GM18517 (cell line): ENCODE data around the gene ONECUT2.
A peak's percentile ranks its signal among the peaks of the same experiment; 100 is the strongest.
"Not testable (repeated sequence)": the region's sequence is repeated elsewhere in the genome, so short reads cannot be mapped to it uniquely, and the experiment has no call there.

Experiments
- ATAC-seq: cut with Tn5 transposase; IDR thresholded peaks from one replicate; pipeline ENCODE4 v1.9.1; 2021; ENCODE audit warnings: mild to moderate bottlenecking, moderate library complexity; ENCODE audit not compliant: unreplicated experiment

ONECUT2 gene

DNA sequence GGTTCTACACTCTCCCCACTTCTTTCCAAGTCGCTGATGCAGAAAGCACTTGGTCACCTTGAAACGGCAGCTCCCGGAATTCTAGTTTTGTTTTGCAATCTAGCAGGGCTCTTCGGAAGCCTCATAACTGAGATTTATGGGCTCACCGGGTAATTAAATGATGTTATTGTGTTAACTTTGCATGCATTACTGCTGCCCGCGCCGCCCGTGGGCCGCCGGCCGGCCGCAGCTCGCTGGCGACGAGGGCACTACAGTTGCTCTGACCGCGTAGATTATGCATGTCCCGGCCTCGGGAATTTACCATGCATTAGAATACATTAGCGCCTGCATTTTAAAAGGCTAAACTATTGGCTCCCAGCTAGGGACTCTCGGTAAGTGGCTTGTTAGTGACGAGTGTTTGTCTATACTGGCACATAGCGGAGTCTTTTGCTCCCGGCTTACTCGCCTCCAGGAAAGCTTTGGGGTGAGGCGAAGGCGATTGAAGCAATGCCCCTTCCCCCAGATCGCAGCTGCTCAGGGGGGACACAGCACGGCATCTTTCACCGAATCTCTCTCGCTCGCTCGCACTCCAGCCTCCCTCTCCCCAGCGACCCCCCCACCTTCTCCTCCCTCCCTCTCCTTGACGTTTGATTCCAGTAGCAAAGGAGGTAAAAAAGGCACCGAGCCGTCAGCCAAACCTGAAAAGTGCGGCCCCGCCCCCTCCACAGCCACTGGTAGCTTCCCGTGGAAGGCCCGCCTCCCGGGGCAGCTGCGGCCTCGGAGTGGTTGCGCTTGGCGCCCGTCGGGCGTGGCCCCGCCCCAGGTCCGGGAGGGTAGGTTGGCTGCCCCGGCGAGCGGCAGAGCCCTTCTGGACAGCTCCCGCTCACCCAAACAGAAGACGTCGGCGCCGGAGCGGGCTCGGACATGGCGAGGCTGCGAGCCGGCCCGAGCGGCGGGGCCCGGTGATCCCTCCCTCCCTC, at the start of gene ONECUT2:
TSS of gene ONECUT2 (plus strand) at position 839 of the 959 bp plus-strand sequence. CDS start 343 bp downstream, outside the sequence.
- peak; percentile 59 for ATAC-seq

DNA sequence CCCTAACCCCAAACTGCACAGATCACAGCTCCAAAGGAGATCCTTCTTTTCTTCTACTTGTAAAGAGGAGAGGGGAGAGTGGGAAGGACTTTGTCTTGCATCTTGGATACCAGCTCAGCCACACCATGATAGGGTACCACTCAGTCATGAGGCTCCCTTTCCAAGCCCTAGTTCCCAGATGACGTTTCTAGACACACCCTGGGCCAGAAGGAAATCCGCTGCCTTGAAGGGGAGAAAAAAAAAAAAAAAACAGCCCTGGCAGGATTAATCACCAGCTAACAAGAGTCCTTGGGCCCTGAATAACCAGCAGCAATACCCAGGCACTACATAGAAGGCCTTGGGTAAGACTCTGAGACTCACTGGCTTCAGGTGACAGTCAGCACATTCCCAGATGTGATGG, 45.9 kb upstream of the ONECUT2 start:
- no peak for ATAC-seq

DNA sequence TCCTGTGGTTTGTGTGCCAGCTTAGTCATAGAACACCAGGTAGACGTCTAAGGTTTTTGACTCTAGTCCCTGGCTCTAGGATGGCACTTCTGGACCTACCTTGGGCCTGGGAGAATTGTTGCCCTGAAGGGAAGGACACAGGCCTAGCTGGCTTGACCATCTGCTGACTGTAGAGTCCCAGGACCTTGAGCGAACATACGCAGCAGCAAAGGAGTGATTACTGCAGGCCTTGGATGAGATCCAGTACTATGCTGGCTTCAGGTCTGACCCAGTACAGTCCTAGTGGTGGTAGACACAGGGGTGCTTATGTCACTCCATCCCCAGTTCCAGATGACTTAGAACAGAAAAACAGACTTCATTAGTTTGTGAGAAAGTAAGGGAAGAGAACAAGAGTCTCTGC, 45.1 kb upstream of the ONECUT2 start:
- no peak for ATAC-seq

DNA sequence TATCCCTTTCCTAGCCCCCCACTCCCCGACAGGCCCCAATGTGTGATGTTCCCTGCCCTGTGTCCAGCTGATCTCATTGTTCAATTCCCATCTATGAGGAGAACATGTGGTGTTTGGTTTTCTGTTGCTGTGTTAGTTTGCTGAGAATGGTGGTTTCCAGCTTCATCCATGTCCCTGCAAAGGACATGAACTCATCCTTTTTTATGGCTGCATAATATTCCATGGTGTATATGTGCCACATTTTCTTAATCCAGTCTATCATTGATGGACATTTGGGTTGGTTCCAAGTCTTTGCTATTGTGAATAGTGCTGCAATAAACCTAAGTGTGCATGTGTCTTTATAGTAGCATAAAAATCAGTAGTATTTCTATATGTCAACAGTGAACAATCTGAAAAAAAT, 40.4 kb upstream of the ONECUT2 start:
- not testable (repeated sequence) for ATAC-seq

DNA sequence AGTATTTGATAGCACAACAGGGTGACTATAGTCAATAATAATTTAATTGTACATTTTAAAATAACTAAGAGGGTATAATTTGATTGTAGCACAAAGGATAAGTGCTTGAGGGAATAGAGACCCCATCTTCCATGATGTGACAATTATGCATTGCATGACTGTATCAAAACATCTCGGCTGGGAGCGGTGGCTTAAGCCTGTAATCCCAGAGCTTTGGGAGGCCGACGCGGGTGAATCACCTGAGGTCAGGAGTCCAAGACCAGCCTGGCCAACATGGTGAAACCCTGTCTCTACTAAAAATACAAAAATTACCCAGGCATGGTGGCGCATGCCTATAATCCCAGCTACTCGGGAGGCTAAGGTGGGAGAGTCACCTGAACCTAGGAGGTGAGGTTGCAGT, 38.3 kb upstream of the ONECUT2 start:
- ATAC-seq: not testable (repeated sequence)

DNA sequence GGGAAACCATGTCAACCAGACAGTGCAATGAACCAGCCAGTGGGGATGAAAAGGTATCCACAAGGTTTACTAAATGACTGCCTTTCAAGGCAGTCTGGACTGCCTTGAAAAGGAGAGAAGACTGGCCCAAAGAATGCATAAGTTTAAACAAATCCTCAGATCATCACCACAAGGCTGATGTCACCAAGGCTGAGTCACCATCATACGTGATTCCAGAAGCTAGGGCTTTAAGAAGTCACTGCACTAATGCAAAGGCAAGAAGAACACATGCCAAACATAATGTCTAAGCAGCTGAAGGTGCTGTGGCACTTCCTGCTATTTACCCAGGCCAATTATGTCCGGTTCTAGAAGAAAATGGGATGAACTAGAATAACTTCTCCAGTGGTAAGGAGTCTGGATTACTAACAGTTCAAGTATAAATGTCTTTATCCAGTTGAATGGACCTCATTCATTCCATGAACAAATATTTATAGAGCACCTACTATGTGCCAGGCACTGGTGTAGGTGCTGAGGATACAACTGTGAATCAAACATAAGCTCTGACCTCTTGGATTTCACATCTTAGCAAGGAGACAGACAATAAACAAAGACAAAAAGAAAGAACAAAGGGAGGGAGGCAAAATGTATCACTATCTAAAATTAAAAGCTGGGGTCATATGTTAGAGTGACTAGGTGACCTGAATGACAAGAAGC, 37.6 kb upstream of the ONECUT2 start:
- ATAC-seq: no peak

DNA sequence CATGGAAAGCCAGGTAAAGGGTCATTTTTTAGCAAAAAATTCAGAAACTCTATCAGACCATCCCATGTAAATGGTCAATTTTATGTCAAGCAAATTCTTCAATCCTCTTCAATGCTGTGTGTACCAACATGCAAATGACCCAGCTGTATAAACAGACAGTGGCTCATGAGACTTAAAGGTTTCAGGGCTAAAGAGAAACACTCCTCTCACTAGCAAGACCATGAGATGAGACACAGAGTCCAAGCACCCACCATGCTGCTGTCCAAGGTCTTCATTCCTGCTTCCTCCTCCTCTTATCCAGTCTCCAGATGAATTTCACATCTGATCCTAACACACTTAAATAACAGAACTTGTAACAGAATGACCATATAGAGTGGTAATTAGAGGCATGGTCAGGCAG, 30.8 kb upstream of the ONECUT2 start:
- ATAC-seq: no peak

DNA sequence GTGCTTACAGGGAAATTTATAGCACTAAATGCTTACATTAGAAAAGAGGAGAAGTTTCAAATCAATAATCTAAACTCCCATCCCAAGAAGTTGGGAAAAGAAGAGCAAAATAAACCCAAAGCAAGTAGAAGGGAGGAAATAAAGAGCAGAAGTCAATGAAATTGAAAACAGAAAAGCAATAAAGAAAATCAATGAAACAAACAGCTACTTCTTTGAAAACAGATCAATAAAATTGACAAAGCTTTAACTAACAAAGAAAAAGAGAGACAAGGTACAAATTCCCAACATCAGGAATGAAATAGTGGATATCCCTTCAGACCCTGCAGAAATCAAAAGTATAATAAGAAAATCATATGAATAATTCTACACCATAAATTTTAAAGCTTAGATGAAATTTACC, 25.5 kb upstream of the ONECUT2 start:
- no peak for ATAC-seq

DNA sequence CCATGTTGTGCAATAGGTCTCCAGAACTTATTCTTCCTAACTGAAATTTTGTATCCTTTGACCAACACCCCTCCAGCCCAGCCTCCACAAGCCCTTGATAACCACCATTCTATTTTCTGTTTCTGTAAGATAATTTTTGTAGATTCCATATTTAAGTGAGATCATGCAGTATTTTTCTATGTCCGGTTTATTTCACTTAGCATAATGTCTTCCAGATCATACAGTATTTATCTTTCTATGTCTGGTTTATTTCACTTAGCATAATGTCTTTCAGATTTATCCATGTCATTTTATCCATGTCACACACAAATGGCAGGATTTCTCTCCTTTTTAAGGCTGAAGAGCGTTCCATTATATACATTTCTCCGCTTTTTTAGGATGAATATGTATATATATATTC, 24.4 kb upstream of the ONECUT2 start:
- ATAC-seq: no peak

DNA sequence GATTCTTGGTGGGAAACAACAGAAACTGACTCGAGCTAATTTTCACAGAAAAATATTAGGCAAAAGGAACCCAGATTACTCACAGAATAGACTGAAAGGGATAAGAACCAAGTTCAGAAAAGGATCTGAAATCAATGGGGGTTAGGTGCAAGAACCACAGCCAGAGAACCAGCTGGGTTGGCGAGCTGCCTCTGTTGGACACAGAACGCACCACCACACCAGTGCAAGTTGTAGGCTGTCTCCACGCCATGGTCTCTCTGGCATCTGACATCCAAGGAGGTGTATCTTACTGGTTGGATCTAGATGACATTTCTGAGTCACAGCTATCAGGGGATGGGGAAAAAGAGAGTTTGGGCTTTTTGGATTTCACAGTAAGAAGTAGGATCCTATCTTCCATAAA, 18.6 kb upstream of the ONECUT2 start:
- no peak for ATAC-seq

DNA sequence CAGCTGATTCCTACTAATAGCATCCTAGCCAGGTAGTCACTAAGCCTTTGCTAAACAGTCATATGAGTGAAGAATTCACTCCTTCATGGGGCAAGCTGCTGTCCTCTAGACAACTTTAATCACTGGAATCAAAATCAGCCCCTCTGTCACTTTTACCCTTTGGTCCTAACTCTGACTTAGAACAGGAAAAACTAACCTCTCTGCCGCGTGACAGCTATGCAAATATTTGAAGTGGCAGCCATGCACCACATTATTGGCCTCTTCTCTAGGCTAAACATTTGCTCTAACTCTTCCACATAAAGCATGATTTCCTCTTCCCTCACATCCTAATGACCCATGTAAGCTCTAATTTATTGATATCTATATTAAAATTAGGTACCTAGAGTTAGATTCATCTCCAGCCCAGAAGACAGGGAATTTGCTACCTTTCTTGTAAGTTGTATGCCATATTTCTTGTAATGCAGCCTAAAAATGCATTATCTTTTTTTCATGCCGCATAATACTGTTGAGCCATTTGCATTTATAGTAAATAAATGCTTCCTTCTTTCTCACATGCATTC, 12.8 kb upstream of the ONECUT2 start:
- ATAC-seq: no peak

DNA sequence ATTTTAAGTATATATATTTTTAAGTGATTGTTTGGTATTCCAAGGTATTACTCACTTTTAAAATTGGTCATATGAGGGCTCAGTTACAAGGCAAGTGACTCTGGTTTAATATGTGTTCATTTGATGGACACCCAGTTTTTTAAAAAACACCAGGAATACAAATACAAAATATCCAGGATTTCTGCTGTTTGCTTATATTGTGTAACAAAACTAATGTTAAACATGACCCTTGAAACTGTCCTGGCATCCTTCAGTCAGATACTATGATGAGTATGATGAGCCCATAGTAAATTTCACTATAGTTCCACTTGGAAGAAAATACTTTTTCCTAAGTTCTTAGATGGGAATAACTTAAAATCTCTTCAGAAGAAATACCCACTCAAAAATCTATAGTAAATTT, 11.4 kb upstream of the ONECUT2 start:
- no peak for ATAC-seq

DNA sequence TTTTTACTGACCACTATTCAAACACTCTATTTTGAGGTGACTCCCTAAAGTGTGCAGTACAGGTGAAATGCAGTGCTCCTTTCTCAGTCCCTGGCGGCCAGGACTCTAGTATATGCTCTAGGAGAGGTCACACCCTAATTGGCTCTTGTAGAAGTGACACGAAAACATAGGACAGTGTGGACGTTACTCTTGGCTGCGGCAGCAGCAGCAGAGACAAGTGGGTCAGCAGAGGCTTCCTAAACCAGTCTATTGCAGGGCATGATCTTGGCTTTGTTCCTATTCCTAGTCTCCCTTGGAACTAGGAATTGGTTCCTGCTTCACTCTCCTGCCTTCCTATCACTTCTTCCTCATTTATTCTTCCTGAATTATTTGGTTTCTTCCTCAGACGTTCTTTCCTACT, 10.1 kb upstream of the ONECUT2 start:
- ATAC-seq: no peak

DNA sequence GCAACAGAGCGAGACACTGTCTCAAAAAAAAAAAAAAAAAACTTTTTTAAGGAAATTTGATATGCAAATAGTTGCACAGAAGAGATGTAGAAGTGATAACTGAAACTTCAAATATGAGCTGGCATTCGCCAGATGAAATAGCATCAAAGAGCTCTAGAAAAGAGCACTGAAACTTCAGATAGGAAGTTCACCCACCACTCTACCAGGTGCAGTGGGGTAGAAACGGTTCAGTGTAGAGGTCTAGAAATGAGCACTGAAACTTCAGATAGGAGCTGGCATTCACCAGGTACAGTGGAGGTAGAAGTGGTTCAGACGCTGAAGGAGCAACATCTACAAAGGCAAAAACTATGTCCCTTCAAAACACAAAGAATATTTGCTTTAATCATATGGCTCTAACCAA, 9.0 kb upstream of the ONECUT2 start:
- ATAC-seq: no peak

DNA sequence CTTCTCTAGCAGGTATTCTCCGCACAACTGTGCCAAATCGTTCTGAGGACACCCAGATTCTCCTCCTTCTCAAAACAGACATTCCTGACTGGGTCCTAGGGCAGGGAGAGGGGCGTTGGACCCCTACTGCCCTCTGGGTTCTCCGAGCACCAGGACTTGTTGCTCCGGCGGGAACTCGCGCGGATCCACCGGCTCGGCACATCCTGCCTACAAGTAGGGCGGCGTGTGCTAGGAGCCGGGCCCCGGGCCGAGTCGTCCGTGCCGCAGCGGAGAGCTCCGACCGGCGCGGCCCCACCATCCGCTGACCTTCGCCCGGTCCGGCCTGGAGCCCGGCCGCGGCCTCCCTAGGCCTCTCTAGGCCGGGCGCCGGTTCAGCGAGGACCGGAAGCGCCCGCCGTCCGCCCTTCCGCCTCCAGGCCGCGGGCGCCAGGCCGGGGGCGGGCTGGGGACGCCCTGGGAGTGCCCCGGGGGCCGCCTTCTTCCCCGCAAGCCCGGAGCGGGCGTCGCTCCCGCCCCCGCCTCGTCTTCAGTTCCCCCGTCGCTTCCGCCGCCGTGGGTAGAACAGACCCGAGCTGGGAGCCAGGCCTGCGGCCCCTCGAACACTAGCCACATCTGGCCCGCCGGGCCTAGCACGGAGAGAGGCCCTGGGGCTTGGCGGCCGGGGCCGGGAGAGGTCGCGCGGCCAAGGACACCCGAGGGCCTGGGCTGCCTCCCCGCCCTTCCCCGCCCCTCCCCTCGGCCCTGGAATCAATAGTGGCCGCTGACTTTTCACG, 7.6 kb upstream of the ONECUT2 start:
- no peak for ATAC-seq

DNA sequence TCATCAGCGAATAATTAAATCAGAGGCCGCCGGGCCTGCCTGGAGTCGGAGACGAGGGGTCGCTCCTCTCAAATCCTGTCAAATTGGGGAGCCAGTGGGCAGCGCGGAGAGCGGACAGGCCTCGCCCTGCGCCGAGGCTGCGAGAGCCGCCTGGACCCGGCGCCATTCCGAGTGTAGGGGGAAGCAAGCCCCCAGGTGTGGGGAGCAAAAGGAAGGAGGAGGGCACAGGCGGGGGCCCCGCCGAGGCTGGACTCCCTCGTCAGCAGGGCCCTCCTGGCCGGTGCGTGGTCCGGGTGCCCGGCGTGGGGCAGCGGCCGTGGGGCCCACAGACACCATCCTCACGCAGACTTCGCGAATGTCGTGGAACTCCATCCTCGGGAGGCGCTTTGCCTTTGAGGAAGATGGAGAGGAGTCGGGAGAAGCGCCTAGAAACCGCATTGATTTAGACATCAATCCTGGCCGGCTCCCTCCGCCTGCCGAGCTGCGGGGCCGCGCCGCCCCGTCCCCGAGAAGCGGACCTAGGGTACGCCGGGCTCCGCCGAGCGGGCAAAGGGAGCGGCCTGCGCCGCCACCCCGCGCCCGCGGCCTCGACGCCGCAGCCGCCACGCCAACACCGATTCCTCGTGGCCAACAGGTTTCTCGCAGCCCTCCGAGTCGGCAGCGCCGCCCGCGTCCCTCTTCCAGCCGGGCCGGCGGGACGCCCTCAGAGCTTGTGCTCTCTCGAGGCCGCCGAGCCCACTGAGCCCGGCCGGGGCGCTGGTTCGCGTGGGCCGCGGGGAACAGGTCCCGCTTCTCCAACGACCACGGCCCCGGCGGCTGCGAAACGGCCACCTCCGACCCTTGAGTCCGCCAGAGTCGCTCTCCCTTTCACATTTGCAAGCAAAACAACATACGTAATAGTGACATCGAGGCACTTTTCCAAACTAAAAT, 6.7 kb upstream of the ONECUT2 start:
- no peak for ATAC-seq

DNA sequence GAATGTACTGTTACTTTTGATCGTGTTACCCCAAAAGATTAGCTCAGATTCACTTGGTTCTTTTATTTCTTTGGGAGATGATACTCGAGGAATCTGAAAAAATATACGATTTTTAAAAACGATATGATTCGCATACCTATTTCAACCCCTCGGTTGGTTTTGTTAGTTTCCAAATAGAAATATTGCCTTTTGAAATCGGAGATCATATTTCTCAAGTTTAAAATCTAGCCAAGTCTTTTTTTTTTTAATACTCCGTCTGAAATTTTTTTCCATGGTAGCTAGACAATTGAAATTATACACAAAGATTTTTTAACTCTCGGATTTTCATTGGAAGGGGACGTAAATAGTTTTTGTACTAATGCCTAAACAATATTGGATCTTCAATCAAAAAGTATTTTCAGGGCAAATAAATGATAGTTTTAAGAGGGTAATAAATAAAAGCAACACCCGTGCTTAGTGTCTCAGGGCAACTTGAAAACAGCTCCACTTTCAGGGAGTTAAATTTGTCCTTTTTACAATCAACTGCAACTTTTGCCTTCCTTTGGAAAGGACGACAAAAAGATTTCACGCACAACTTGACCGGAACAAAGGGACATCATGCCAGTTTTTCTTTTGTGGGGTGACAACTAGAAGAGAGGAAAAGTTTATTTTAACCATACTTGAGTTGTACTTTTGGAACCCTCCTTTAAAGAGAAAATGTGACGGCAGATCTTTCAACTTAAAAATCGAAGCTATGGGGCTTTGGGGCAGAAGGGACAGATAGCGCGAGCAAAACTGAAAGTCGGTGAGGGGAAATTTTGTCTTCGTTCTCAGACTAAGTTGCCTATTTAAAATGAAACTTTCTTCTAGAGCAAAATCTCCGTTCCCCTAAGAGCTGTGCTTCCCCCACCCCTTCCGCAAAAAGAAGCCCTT, 5.8 kb upstream of the ONECUT2 start:
- ATAC-seq: no peak

DNA sequence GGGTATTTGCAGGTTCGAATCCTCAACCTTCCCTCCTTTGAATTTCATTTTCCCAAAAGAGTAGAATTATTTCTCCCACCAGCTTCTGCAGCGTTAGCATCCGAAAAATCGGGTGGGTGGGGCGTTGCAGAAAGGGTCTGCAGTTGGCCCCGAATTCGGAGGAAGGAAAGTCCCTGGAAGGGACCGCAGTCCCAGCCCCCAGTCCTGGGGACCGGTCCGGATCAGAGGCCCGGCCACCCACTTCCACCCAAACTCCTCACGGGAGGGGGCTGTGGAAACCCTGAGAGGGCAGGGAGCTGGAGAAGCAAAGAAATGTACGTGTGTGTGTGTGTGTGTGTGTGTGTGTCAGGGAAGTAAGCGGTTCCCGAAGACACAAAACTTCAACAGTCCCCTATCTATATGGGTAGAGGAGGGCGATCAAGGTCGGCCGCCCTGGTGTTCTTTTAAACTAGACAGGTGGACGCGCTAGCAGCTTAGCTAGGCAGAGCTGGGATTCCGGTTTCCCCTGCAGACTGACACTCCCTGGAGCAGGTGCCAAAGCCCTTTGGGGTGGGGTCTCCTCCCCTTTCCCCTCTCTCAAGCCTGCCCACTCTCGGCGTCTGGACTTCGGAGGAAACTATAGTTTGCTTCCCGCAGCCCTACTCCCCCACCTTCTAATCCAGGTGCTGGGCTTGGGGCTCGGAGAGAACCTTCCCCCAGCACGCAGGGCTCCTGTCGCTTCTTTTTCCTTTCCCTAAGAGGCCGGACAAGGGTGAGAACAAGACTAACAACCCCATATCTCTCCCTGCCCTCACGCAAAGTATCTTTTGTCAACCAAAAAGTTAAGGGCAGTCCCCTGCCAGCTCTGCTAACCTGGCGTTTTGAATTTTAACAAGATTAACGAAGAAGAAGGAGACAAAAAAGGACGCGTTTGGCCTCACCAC, 4.8 kb upstream of the ONECUT2 start:
- ATAC-seq: no peak
